ENCODE results near the gene MBP.

The MBP gene

GRCh38 chr18:77077941-77078689 is 54.5 kb downstream of the MBP start:
- Histone ChIP-seq H3K9me3 (ENCODE audit: control insufficient read depth, low read length) (no peaks in the 10 kb centered on the region), H3K4me1 (ENCODE audit: control insufficient read depth, insufficient read depth, low read length) (peaks cover 11% of the 10 kb centered on the region)

GRCh38 chr18:77077401-77077800 is 55.2 kb downstream of the MBP start:
- H3K9me3 ChIP-seq (ENCODE audit: control insufficient read depth, low read length), result no peaks in the 10 kb centered on the region
- no peaks in the 10 kb centered on the region for H3K36me3 ChIP-seq (ENCODE audit: control insufficient read depth, insufficient read depth, low read length)
- no peak overlapping the region for H3K9ac ChIP-seq (ENCODE audit: low read length)
- H3K4me3 ChIP-seq (ENCODE audit: low read length), result no peak overlapping the region
- peaks cover 15% of the 10 kb centered on the region for H3K4me1 ChIP-seq (ENCODE audit: control insufficient read depth, insufficient read depth, low read length)
- no peaks in the 10 kb centered on the region for H3K27me3 ChIP-seq (ENCODE audit: control insufficient read depth, insufficient read depth, low read length)

More at GRCh38 chr18:77077941-77078689, 54.5 kb downstream of the MBP start:
- Histone ChIP-seq H3K9ac (ENCODE audit: low read length) (no peak overlapping the region), H3K4me3 (ENCODE audit: low read length) (no peak overlapping the region), H3K36me3 (ENCODE audit: control insufficient read depth, insufficient read depth, low read length) (no peaks in the 10 kb centered on the region), H3K27me3 (ENCODE audit: control insufficient read depth, insufficient read depth, low read length) (no peaks in the 10 kb centered on the region)

- H3K27me3 ChIP-seq (ENCODE audit: control insufficient read depth, insufficient read depth, low read length), result no peaks in the 10 kb centered on the region
These were observed 56.5 kb downstream of the MBP start for GRCh38 chr18:77076111-77076510.

GRCh38 chr18:77074431-77074830 is 58.2 kb downstream of the MBP start:
- H3K4me3 ChIP-seq (ENCODE audit: low read length), result no peak overlapping the region
- H3K27me3 ChIP-seq (ENCODE audit: control insufficient read depth, insufficient read depth, low read length), result no peaks in the 10 kb centered on the region
- H3K9me3 ChIP-seq (ENCODE audit: control insufficient read depth, low read length), result no peaks in the 10 kb centered on the region
- peaks cover 27% of the 10 kb centered on the region for H3K4me1 ChIP-seq (ENCODE audit: control insufficient read depth, insufficient read depth, low read length)
- H3K36me3 ChIP-seq (ENCODE audit: control insufficient read depth, insufficient read depth, low read length), result no peaks in the 10 kb centered on the region
- H3K9ac ChIP-seq (ENCODE audit: low read length), result no peak overlapping the region

More at GRCh38 chr18:77076111-77076510, 56.5 kb downstream of the MBP start:
- Histone ChIP-seq H3K4me3 (ENCODE audit: low read length) (no peak overlapping the region), H3K9ac (ENCODE audit: low read length) (no peak overlapping the region), H3K9me3 (ENCODE audit: control insufficient read depth, low read length) (no peaks in the 10 kb centered on the region), H3K36me3 (ENCODE audit: control insufficient read depth, insufficient read depth, low read length) (no peaks in the 10 kb centered on the region), H3K4me1 (ENCODE audit: control insufficient read depth, insufficient read depth, low read length) (peaks cover 27% of the 10 kb centered on the region)

- Histone ChIP-seq H3K9ac (ENCODE audit: low read length) (no peak overlapping the region), H3K27me3 (ENCODE audit: control insufficient read depth, insufficient read depth, low read length) (no peaks in the 10 kb centered on the region), H3K4me3 (ENCODE audit: low read length) (no peak overlapping the region), H3K4me1 (ENCODE audit: control insufficient read depth, insufficient read depth, low read length) (peaks cover 33% of the 10 kb centered on the region), H3K9me3 (ENCODE audit: control insufficient read depth, low read length) (no peaks in the 10 kb centered on the region), H3K36me3 (ENCODE audit: control insufficient read depth, insufficient read depth, low read length) (no peaks in the 10 kb centered on the region)
These were observed 59.1 kb downstream of the MBP start for GRCh38 chr18:77073336-77074093.

GRCh38 chr18:77072566-77072965 is 60.0 kb downstream of the MBP start:
- H3K27me3 ChIP-seq (ENCODE audit: control insufficient read depth, insufficient read depth, low read length), result no peaks in the 10 kb centered on the region
- peaks cover 42% of the 10 kb centered on the region for H3K4me1 ChIP-seq (ENCODE audit: control insufficient read depth, insufficient read depth, low read length)
- no peak overlapping the region for H3K4me3 ChIP-seq (ENCODE audit: low read length)
- no peaks in the 10 kb centered on the region for H3K36me3 ChIP-seq (ENCODE audit: control insufficient read depth, insufficient read depth, low read length)
- H3K9ac ChIP-seq (ENCODE audit: low read length), result no peak overlapping the region
- H3K9me3 ChIP-seq (ENCODE audit: control insufficient read depth, low read length), result no peaks in the 10 kb centered on the region

GRCh38 chr18:77071711-77072292 is 60.8 kb downstream of the MBP start:
- no peaks in the 10 kb centered on the region for H3K36me3 ChIP-seq (ENCODE audit: control insufficient read depth, insufficient read depth, low read length)
- no peaks in the 10 kb centered on the region for H3K9me3 ChIP-seq (ENCODE audit: control insufficient read depth, low read length)
- H3K4me3 ChIP-seq (ENCODE audit: low read length), result no peak overlapping the region
- H3K9ac ChIP-seq (ENCODE audit: low read length), result no peak overlapping the region
- no peaks in the 10 kb centered on the region for H3K27me3 ChIP-seq (ENCODE audit: control insufficient read depth, insufficient read depth, low read length)
- peaks cover 43% of the 10 kb centered on the region for H3K4me1 ChIP-seq (ENCODE audit: control insufficient read depth, insufficient read depth, low read length)

- Histone ChIP-seq H3K27me3 (ENCODE audit: control insufficient read depth, insufficient read depth, low read length) (no peaks in the 10 kb centered on the region), H3K4me3 (ENCODE audit: low read length) (no peak overlapping the region), H3K9me3 (ENCODE audit: control insufficient read depth, low read length) (no peaks in the 10 kb centered on the region), H3K4me1 (ENCODE audit: control insufficient read depth, insufficient read depth, low read length) (peaks cover 45% of the 10 kb centered on the region), H3K36me3 (ENCODE audit: control insufficient read depth, insufficient read depth, low read length) (no peaks in the 10 kb centered on the region), H3K9ac (ENCODE audit: low read length) (no peak overlapping the region)
These were observed 61.5 kb downstream of the MBP start for GRCh38 chr18:77071061-77071460.

GRCh38 chr18:77070627-77071026 is 62.0 kb downstream of the MBP start:
- Histone ChIP-seq H3K36me3 (ENCODE audit: control insufficient read depth, insufficient read depth, low read length) (no peaks in the 10 kb centered on the region), H3K27me3 (ENCODE audit: control insufficient read depth, insufficient read depth, low read length) (no peaks in the 10 kb centered on the region), H3K4me3 (ENCODE audit: low read length) (no peak overlapping the region), H3K9me3 (ENCODE audit: control insufficient read depth, low read length) (no peaks in the 10 kb centered on the region), H3K4me1 (ENCODE audit: control insufficient read depth, insufficient read depth, low read length) (peaks cover 49% of the 10 kb centered on the region), H3K9ac (ENCODE audit: low read length) (no peak overlapping the region)

- Histone ChIP-seq H3K9ac (ENCODE audit: low read length) (no peak overlapping the region), H3K36me3 (ENCODE audit: control insufficient read depth, insufficient read depth, low read length) (no peaks in the 10 kb centered on the region), H3K27me3 (ENCODE audit: control insufficient read depth, insufficient read depth, low read length) (no peaks in the 10 kb centered on the region), H3K4me1 (ENCODE audit: control insufficient read depth, insufficient read depth, low read length) (peaks cover 56% of the 10 kb centered on the region), H3K9me3 (ENCODE audit: control insufficient read depth, low read length) (no peaks in the 10 kb centered on the region), H3K4me3 (ENCODE audit: low read length) (no peak overlapping the region)
These were observed 62.7 kb downstream of the MBP start for GRCh38 chr18:77069931-77070330.

GRCh38 chr18:77069482-77069881 is 63.1 kb downstream of the MBP start:
- Histone ChIP-seq H3K9ac (ENCODE audit: low read length) (peak overlapping the region; percentile 56), H3K27me3 (ENCODE audit: control insufficient read depth, insufficient read depth, low read length) (no peaks in the 10 kb centered on the region), H3K36me3 (ENCODE audit: control insufficient read depth, insufficient read depth, low read length) (no peaks in the 10 kb centered on the region), H3K9me3 (ENCODE audit: control insufficient read depth, low read length) (no peaks in the 10 kb centered on the region), H3K4me1 (ENCODE audit: control insufficient read depth, insufficient read depth, low read length) (peaks cover 61% of the 10 kb centered on the region), H3K4me3 (ENCODE audit: low read length) (no peak overlapping the region)

All from mucosa of stomach (tissue), 1 donor.